Gastroesophageal sphincter (tissue), 4 donors: ENCODE results near the gene STAT1. TPM values are rescaled to one million over a fixed set of nuclear protein-coding genes. Genes with fewer than 3 reads are reported as not detected.

ENCODE experiments used
- ATAC-seq: fragments of 150-250 bp; one replicate; pipeline ENCODE4 v1.9.1; 2016; ENCODE audit warnings: mild to moderate bottlenecking, moderate library complexity
- H3K27ac ChIP-seq, 4 donors: fragments of 200-600 bp; sonication (generic) in 3 of 4; 1 replicate in 3 of 4; 2 replicates in 1 of 4; pipeline ENCODE4 v1.5.1; 2016 to 2019
- H3K27me3 ChIP-seq: fragments of 200-600 bp; sonication (generic); one replicate; pipeline ENCODE4 v1.5.1; 2019
- H3K36me3 ChIP-seq, 2 donors: fragments of 200-600 bp; sonication (generic); one replicate each; pipeline ENCODE4 v1.5.1; 2019; ENCODE audit warnings: control low read depth in 1 of 2
- H3K4me1 ChIP-seq, 3 donors: fragments of 200-600 bp; sonication (generic); 1 replicate in 2 of 3; 2 replicates in 1 of 3; pipeline ENCODE4 v1.5.1; 2016 to 2019; ENCODE audit warnings: control low read depth in 2 of 3
- H3K4me3 ChIP-seq, 2 donors: fragments of 200-600 bp; sonication (generic); one replicate each; pipeline ENCODE4 v1.5.1; 2019; ENCODE audit warnings: mild to moderate bottlenecking in 1 of 2, moderate library complexity in 1 of 2
- H3K9me3 ChIP-seq, 3 donors: fragments of 200-600 bp; sonication (generic); one replicate each; pipeline ENCODE4 v1.5.1; 2017 to 2019; ENCODE audit warnings: control low read depth in 2 of 3
- EP300 ChIP-seq: sonication (generic); formaldehyde crosslinking; IDR thresholded peaks from one replicate; pipeline ENCODE4 v1.6.1; 2017; ENCODE audit warnings: antibody characterized with exemption, mild to moderate bottlenecking
- POLR2A ChIP-seq, 2 donors: fragments of 450-650 bp; IDR thresholded peaks; one replicate each; pipeline ENCODE4 v1.6.1; 2017; ENCODE audit warnings: antibody characterized with exemption in 2 of 2, mild to moderate bottlenecking in 2 of 2, moderate library complexity in 1 of 2
- POLR2AphosphoS5 ChIP-seq: sonication (generic); formaldehyde crosslinking; IDR thresholded peaks from one replicate; pipeline ENCODE4 v1.6.1; 2017; ENCODE audit warnings: antibody characterized with exemption
- WGBS, 2 donors: methylation state at CpG; one replicate each; pipeline ENCODE4 v1.1.5; 2018; ENCODE audit warnings: low coverage in 1 of 2; 5-methylcytosine and 5-hydroxymethylcytosine counted together
- total RNA-seq, 4 donors: library from RNA; depleted of rRNA; stranded (reverse); fragments of >200 nt; gene quantifications; one replicate each; pipeline ENCODE4 v1.1.0, GENCODE V29; 2016
- TF ChIP-seq, protein P1 (sequence below), 4 experiments: fragments of 200-600 bp in 2 of 4; fragments of 450-650 bp in 2 of 4; sonication (generic) in 1 of 4; IDR thresholded peaks; one replicate each; pipeline ENCODE4 v1.5.1; 2017 to 2019; ENCODE audit warnings: antibody characterized with exemption in 4 of 4, mild to moderate bottlenecking in 2 of 4, moderate library complexity in 2 of 4

Gene STAT1
- total RNA-seq, 4 donors from 2014 or later: 47.0 to 59.9 (median 53.5) TPM

DNA sequence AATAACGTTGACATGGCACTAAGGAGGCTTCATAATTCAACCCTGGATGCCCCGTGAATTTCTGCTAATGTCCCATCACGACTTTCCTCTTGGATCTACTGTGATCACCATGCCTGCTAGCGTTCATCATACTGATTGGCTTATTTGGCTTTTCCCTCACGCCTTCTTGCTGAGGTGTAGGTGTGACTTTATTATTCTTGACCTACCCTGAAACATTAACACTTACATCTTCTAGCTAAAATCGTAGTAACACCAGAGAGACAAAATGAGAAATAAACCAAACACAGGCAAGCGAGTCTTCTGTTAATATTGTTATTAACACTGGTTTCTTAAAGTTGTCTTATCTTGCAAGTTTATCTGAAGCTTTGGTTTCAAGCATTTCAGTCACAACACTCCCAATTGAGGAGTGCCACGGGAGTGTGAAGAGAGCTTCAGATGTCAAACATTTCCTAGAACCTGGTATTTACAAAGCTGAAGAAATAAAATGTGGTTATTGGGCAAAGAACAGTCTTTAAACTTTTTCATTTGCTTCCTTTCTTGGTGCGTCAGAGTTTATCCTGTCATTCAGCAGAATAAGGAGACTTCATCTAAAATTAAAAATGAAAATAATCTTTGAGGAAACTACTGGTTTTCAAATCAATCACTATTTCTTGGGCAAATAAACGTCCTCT lies 15.4 kb upstream of the STAT1 start:
- 71 to 78% methylated on average over 10 of the region's 10 CpGs for WGBS, 2 donors
- Histone ChIP-seq H3K36me3 (no peaks in the 10 kb centered on the region), H3K4me1 (peaks cover 0 to 6% (median 0%) of the 10 kb centered on the region in 3 donors), H3K9me3 (no peaks in the 10 kb centered on the region), H3K27me3 (no peaks in the 10 kb centered on the region), H3K4me3 (no peak overlapping the region), H3K27ac (no peak overlapping the region)
- TF ChIP-seq, protein P1, sequence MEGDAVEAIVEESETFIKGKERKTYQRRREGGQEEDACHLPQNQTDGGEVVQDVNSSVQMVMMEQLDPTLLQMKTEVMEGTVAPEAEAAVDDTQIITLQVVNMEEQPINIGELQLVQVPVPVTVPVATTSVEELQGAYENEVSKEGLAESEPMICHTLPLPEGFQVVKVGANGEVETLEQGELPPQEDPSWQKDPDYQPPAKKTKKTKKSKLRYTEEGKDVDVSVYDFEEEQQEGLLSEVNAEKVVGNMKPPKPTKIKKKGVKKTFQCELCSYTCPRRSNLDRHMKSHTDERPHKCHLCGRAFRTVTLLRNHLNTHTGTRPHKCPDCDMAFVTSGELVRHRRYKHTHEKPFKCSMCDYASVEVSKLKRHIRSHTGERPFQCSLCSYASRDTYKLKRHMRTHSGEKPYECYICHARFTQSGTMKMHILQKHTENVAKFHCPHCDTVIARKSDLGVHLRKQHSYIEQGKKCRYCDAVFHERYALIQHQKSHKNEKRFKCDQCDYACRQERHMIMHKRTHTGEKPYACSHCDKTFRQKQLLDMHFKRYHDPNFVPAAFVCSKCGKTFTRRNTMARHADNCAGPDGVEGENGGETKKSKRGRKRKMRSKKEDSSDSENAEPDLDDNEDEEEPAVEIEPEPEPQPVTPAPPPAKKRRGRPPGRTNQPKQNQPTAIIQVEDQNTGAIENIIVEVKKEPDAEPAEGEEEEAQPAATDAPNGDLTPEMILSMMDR (IDR thresholded peaks at IDR 0.05): no peak
- TF ChIP-seq EP300: no peak
- TF ChIP-seq POLR2A (IDR thresholded peaks at IDR 0.05): no peak
- no peak for TF ChIP-seq POLR2AphosphoS5
- ATAC-seq: no peak

DNA sequence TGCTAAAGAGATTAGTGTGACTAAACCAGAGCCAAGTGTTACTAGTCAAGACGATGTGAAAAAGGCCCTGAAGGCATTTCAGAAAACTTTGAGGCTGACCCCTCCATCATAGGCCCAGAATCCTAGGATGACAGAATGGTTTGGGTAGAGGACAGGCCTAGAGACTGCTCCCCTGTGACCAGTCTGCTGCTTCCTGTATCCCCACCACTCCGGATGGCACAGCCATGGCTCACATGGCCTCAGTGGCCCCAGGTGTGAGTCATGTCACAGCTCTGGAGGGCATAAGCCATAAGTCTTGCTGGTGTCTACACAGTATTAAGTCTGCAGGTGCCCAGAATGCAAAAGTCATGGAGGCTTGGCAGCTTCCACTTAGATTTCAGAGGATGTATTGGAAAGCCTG lies 12.4 kb upstream of the STAT1 start:
- H3K27me3 ChIP-seq: no peaks in the 10 kb centered on the region
- no peak overlapping the region for H3K4me3 ChIP-seq
- no peak overlapping the region for H3K27ac ChIP-seq
- no peak for ATAC-seq
- H3K4me1 ChIP-seq: peaks cover 0 to 8% (median 0%) of the 10 kb centered on the region in 3 donors
- H3K36me3 ChIP-seq: no peaks in the 10 kb centered on the region
- 40 to 82% methylated on average over 1 to 2 of the region's 2 CpGs for WGBS, 2 donors
- H3K9me3 ChIP-seq: no peaks in the 10 kb centered on the region
- TF ChIP-seq EP300 (no peak), POLR2A (IDR thresholded peaks at IDR 0.05) (no peak), POLR2AphosphoS5 (no peak)
- TF ChIP-seq, protein P1 (IDR thresholded peaks at IDR 0.05): no peak

DNA sequence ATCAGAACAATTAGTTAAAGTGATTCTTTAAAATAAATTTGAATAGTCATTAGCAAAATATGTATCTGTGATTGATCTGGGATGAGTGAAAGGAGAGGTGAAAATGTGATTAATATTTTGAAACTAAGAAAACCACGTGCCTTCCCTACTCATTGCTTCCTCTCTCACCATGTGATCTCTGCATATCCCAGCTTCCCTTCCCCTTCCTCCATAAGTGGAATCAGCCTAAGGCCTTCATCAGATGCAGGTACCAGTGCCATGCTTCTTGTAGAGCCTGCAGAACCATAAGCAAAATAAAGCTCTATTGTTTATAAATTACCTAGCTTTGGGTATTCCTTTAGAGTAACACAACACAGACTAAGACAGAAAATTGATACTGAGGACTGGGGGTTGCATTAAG lies 11.2 kb upstream of the STAT1 start:
- TF ChIP-seq POLR2AphosphoS5 (no peak), POLR2A (IDR thresholded peaks at IDR 0.05) (no peak), EP300 (no peak)
- TF ChIP-seq, protein P1 (IDR thresholded peaks at IDR 0.05): no peak
- peaks cover 0 to 11% (median 4%) of the 10 kb centered on the region in 3 donors for H3K4me1 ChIP-seq
- no peak overlapping the region for H3K27ac ChIP-seq
- no peaks in the 10 kb centered on the region for H3K36me3 ChIP-seq
- no peak overlapping the region for H3K4me3 ChIP-seq
- WGBS, 2 donors: 62 to 83% methylated on average over 1 of the region's 1 CpG
- ATAC-seq: no peak
- no peaks in the 10 kb centered on the region for H3K9me3 ChIP-seq
- H3K27me3 ChIP-seq: no peaks in the 10 kb centered on the region

- H3K36me3 ChIP-seq: no peaks in the 10 kb centered on the region
- peaks cover 0 to 11% (median 4%) of the 10 kb centered on the region in 3 donors for H3K4me1 ChIP-seq
- WGBS, 2 donors: 82 to 93% methylated on average over 7 of the region's 7 CpGs
- TF ChIP-seq EP300: no peak
- TF ChIP-seq, protein P1 (IDR thresholded peaks at IDR 0.05): no peak
- ATAC-seq: no peak
- no peaks in the 10 kb centered on the region for H3K27me3 ChIP-seq
- no peaks in the 10 kb centered on the region for H3K9me3 ChIP-seq
- H3K4me3 ChIP-seq: no peak overlapping the region
- H3K27ac ChIP-seq: no peak overlapping the region
Observed at GRCh38 chr2:191023235-191023679, 9.3 kb upstream of the STAT1 start.

GRCh38 chr2:191020742-191021381 lies 6.9 kb upstream of the STAT1 start:
- H3K4me1 ChIP-seq: peaks cover 0 to 11% (median 4%) of the 10 kb centered on the region in 3 donors
- peak overlapping the region; percentile 70 to 90 (median 84) for H3K27ac ChIP-seq
- no peaks in the 10 kb centered on the region for H3K9me3 ChIP-seq
- peak overlapping the region; percentile 58 to 62 for H3K4me3 ChIP-seq
- H3K27me3 ChIP-seq: no peaks in the 10 kb centered on the region
- TF ChIP-seq EP300: no peak
- TF ChIP-seq, protein P1 (IDR thresholded peaks at IDR 0.05): no peak
- TF ChIP-seq POLR2AphosphoS5: peak; percentile 3
- peak; percentile 64 for ATAC-seq
- no peaks in the 10 kb centered on the region for H3K36me3 ChIP-seq
- WGBS, 2 donors: 18 to 21% methylated on average over 4 to 6 of the region's 14 CpGs
